Measurements from ENCODE around the gene GSTCD.
"Not testable (repeated sequence)": the region's sequence is repeated elsewhere in the genome, so short reads cannot be mapped to it uniquely, and the experiment has no call there.

The GSTCD gene

DNA sequence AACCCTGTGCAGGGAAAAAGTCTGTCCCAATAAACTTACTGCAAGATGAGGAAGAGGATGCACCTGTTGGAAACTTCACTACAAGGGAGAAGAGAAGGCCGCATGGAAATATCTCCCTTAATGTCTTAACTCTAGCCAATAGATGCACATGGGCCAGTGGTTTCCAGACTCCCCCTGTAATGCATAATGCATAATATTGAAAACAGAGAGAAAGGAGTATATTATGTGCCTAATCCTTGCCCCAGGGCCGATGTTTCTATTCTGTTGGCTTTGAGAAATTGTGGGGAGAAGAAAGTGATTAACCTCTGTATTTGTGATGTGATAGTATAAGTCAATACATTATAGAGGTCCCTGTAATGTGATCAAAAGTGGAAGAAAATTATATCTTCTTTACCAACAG lies 37.3 kb upstream of the GSTCD start:
- no peak overlapping the region for H3K4me3 ChIP-seq (ENCODE audit: low read depth, low read length)
- TF ChIP-seq, protein P1, sequence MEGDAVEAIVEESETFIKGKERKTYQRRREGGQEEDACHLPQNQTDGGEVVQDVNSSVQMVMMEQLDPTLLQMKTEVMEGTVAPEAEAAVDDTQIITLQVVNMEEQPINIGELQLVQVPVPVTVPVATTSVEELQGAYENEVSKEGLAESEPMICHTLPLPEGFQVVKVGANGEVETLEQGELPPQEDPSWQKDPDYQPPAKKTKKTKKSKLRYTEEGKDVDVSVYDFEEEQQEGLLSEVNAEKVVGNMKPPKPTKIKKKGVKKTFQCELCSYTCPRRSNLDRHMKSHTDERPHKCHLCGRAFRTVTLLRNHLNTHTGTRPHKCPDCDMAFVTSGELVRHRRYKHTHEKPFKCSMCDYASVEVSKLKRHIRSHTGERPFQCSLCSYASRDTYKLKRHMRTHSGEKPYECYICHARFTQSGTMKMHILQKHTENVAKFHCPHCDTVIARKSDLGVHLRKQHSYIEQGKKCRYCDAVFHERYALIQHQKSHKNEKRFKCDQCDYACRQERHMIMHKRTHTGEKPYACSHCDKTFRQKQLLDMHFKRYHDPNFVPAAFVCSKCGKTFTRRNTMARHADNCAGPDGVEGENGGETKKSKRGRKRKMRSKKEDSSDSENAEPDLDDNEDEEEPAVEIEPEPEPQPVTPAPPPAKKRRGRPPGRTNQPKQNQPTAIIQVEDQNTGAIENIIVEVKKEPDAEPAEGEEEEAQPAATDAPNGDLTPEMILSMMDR (IDR thresholded peaks at IDR 0.05; ENCODE audit: borderline replicate concordance, insufficient read depth, low read depth, low read length), result no peak

DNA sequence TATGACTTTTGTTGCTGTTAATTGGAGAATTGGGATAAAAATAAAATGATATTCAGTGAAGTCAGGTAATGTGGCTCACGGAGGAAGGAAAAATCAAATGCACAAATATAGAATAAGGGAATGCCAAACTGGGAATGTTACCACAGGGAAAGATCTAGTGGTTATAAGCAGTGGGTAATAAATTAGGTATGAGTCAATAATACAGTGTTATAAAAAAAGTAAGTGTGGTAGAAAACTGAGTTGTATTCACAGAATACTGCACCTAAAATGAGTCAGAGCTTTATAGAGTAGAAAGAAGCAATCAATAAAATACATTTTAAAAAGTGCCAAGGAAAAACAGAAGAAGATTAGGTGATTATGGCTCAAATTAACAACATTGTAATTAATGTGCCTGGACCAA lies 34.6 kb upstream of the GSTCD start:
- TF ChIP-seq, protein P1 (IDR thresholded peaks at IDR 0.05; ENCODE audit: borderline replicate concordance, insufficient read depth, low read depth, low read length), result no peak

DNA sequence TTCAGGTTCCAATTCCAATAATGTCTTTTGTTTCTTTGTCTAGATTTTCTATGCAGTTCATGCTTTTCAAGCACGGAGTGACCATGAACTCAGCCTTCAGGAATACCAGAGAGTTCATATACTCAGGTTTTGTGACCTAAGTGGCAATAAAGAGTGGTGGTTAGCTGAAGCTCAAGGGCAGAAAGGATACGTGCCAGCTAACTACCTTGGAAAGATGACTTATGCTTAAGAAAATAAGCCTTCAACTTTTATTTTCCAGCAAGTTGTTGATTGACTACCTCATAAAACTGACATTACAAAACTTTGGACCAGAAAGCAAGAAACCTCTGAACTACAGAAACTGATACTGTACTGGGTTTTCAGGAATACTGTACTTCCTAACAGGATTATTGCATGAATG lies 30.9 kb upstream of the GSTCD start:
- no peak overlapping the region for H3K4me3 ChIP-seq (ENCODE audit: low read depth, low read length)
- TF ChIP-seq, protein P1 (IDR thresholded peaks at IDR 0.05; ENCODE audit: borderline replicate concordance, insufficient read depth, low read depth, low read length), result no peak

More for the DNA sequence above, 34.6 kb upstream of the GSTCD start:
- no peak overlapping the region for H3K4me3 ChIP-seq (ENCODE audit: low read depth, low read length)

DNA sequence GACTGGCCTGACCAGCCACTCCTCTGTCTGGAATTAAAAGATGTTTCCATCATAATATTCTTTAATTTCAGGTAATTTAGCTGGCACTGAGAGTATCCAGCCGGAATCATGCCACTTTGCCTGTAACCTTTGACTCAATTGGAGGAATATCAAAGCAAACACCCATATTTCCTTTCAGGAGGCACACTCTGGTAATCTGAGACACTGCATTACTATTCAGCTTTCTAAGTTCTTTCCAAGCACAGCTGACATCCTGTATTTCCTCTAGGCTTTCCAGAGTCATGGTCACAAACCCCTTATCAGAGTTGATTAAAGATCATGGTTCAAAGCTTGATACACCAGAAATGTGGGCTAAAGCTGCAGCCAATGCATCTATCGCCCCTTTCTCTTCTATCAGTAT lies 29.4 kb upstream of the GSTCD start:
- no peak overlapping the region for H3K4me3 ChIP-seq (ENCODE audit: low read depth, low read length)
- TF ChIP-seq, protein P1 (IDR thresholded peaks at IDR 0.05; ENCODE audit: borderline replicate concordance, insufficient read depth, low read depth, low read length), result no peak

DNA sequence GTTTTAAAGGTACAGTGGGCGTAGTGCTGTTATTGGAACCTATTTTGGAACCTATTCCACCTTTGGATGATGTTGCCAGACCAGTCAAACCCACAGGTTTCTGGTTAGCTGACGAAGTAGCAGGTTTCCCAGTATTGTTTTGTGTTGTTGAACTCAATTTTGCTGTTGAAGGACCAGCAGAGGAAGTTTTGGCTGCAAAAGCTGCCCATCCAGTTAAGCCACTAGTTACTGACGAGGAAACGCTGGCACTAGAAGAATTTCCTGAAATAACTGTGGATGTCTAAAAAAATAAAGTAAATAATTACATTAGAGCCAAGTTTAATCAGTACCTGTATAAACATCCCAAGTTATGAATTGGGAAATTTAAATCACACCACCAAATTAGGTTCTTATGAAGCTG lies 25.5 kb upstream of the GSTCD start:
- no peak overlapping the region for H3K4me3 ChIP-seq (ENCODE audit: low read depth, low read length)
- TF ChIP-seq, protein P1 (IDR thresholded peaks at IDR 0.05; ENCODE audit: borderline replicate concordance, insufficient read depth, low read depth, low read length), result no peak

DNA sequence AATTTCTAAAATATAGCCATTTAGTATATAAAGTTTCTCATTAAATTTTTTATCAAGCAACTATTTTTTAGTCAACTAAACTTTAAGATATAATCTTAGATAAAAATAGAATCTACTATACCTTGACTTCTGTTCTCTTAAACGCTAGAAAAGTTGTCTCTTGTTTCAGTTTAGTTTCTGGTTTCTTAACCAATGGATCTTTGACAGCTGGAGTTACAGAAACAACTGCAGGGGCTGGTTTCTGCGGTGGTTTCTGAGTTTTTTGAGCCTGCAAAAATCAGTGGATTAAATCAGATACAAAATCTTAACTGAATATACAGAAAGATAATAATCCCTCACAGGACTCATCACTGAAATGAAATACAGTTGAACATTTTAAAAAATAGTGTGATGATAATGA lies 22.0 kb upstream of the GSTCD start:
- TF ChIP-seq, protein P1 (IDR thresholded peaks at IDR 0.05; ENCODE audit: borderline replicate concordance, insufficient read depth, low read depth, low read length), result no peak
- no peak overlapping the region for H3K4me3 ChIP-seq (ENCODE audit: low read depth, low read length)

DNA sequence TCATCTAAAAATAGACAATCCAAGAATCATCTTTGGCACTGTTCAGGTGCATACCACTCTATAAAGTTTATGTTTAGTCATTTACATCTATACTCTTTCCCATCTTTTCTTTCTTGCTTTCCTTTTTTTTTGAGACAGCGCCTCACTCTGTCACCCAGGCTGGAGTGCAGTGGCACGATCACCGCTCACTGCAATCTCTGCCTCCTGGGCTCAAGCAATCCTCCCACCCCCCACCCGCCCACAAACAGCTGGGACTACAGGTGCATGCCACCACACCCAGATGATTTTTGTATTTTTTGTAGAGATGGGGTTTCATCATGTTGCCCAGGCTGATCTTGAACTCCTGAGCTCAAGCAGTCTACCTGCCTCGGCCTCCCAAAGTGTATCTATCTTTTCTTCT lies 13.8 kb upstream of the GSTCD start:
- H3K4me3 ChIP-seq (ENCODE audit: low read depth, low read length), result not testable (repeated sequence)

DNA sequence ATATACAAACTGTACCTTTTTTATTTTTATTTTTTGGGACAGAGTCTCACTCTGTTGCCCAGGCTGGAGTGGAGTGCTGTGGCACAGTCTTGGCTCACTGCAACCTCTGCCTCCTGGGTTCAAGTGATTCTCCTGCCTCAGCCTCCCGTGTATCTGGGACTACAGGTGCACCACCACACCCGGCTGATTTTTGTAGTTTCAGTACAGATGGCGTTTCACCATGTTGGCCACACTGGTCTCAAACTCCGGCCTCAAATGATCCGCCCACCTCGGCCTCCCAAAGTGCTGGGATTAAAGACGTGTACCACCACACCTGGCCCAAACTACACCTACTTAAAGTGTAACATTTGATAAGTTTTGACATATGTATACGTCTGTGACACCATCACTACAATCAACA lies 12.8 kb upstream of the GSTCD start:
- H3K4me3 ChIP-seq (ENCODE audit: low read depth, low read length), result not testable (repeated sequence)

Measured in GM12875 (cell line).